Transverse colon (tissue), 4 donors: ENCODE data around the gene BRD3OS. TPM values are rescaled to one million over a fixed set of nuclear protein-coding genes. Genes with fewer than 3 reads are reported as not detected.

ENCODE experiments used
- DNase-seq: peaks from one replicate; pipeline ENCODE4 v3.0.0-alpha.2; 2019
- H3K27ac ChIP-seq, 4 donors: fragments of 200-600 bp; sonication (generic); 2 replicates each; pipeline ENCODE4 v1.5.1; 2016 to 2018; ENCODE audit warnings: inconsistent platforms in 4 of 4
- H3K27me3 ChIP-seq: fragments of 200-600 bp; sonication (generic); 2 replicates; pipeline ENCODE4 v1.5.1; 2017; ENCODE audit warnings: inconsistent platforms
- H3K36me3 ChIP-seq, 4 donors: fragments of 200-600 bp; sonication (generic); 2 replicates each; pipeline ENCODE4 v1.5.1; 2017 to 2019; ENCODE audit warnings: inconsistent platforms in 4 of 4
- H3K4me1 ChIP-seq, 4 donors: fragments of 200-600 bp; sonication (generic); 2 replicates each; pipeline ENCODE4 v1.5.1; 2017 to 2020; ENCODE audit warnings: inconsistent platforms in 4 of 4
- H3K4me3 ChIP-seq, 4 donors: fragments of 200-600 bp; sonication (generic); 1 replicate in 1 of 4; 2 replicates in 3 of 4; pipeline versions ENCODE4 v1.5.1 to v1.6.1; 2017 to 2019; ENCODE audit warnings: inconsistent platforms in 4 of 4
- H3K9me3 ChIP-seq, 2 donors: fragments of 200-600 bp; sonication (generic); 2 replicates each; pipeline ENCODE4 v1.5.1; 2017 to 2019; ENCODE audit warnings: inconsistent platforms in 2 of 2
- EP300 ChIP-seq: sonication (generic); formaldehyde crosslinking; IDR thresholded peaks from one replicate; pipeline ENCODE4 v1.6.1; 2017; ENCODE audit warnings: antibody characterized with exemption, low read depth
- POLR2A ChIP-seq: fragments of 450-650 bp; IDR thresholded peaks from one replicate; pipeline ENCODE4 v1.6.1; 2016; ENCODE audit warnings: antibody characterized with exemption, mild to moderate bottlenecking, moderate library complexity
- POLR2AphosphoS5 ChIP-seq, 3 donors: sonication (generic); formaldehyde crosslinking; IDR thresholded peaks; one replicate each; pipeline ENCODE4 v1.6.1; 2016; ENCODE audit warnings: antibody characterized with exemption in 3 of 3
- WGBS, 2 donors: methylation state at CpG; one replicate each; pipeline ENCODE4 v1.1.5; 2018; ENCODE audit warnings: low coverage in 1 of 2; 5-methylcytosine and 5-hydroxymethylcytosine counted together
- in situ Hi-C, 4 donors: fragments of 200-750 bp; cut with MboI; loops; one replicate each; pipeline versions ENCODE4 v1.15.0 to v1.15.1; 2017; ENCODE audit warnings: low sequenced_read_pairs in 3 of 4, low pct_ligation_motif_present in 1 of 4, low pct_unique_long_range_greater_than_20kb in 1 of 4
- intact Hi-C: fragments of 100-400 bp; cut with DNase I; formaldehyde crosslinking; loops from one replicate; pipeline ENCODE4 v1.15.1; 2023; ENCODE audit warnings: low total_unique reads
- total RNA-seq, 4 donors: library from RNA; depleted of rRNA; stranded (reverse); fragments of >200 nt; gene quantifications; one replicate each; pipeline ENCODE4 v1.1.0, GENCODE V29; 2016
- TF ChIP-seq, protein P1 (sequence below), 5 experiments: fragments of 200-600 bp in 3 of 5; fragments of 450-650 bp in 2 of 5; sonication (generic) in 3 of 5; IDR thresholded peaks; 1 replicate in 2 of 5; 2 replicates in 3 of 5; pipeline ENCODE4 v1.5.1; 2016 to 2017; ENCODE audit warnings: antibody characterized with exemption in 5 of 5, inconsistent platforms in 3 of 5, mild to moderate bottlenecking in 2 of 5, moderate library complexity in 1 of 5

BRD3OS gene
- total RNA-seq, 4 donors from 2014 or later, result 3.2 to 6.6 (median 4.4) TPM

DNA sequence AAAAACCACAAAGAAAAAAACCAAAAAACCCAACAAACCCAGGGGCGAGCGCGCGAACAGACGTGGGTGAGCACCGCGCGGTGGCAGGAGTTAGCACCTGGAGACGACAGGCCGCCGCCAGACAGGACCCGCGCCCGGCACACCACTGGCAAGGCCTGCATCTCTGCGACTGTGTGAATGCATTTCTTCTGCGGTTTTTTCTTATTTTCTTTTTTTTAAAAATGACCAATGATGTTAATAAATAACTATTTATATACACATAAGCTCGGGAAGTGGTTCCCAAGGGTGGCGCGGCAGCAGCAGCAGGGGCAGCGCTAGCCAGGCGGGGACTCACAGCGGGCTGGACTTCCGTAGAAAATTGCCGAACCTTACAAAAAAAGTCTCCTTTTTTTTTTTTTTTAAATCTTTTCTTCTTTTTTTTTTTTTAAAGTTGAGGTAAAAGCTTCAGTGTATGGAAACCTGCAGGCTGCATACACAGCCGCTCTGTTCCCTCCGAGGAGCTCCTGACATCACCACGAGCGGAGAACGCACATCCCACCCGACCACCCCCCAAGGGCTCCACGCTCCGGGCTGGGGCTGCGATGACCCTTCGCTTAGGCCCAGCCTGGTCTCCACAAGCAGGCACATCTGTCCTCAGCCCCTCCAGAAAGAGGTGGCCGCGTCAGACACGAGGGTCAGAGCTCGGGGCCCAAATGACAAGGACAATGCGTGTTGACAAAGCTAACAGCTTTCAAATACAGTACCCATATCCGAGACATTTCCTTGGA is 7.4 kb downstream of the BRD3OS start:
- no peak for DNase-seq
- 91 to 93% methylated on average over 23 to 40 of the region's 40 CpGs for WGBS, 2 donors
- TF ChIP-seq EP300 (no peak), POLR2A (no peak), POLR2AphosphoS5 (IDR thresholded peaks at IDR 0.05) (no peak)
- TF ChIP-seq, protein P1, sequence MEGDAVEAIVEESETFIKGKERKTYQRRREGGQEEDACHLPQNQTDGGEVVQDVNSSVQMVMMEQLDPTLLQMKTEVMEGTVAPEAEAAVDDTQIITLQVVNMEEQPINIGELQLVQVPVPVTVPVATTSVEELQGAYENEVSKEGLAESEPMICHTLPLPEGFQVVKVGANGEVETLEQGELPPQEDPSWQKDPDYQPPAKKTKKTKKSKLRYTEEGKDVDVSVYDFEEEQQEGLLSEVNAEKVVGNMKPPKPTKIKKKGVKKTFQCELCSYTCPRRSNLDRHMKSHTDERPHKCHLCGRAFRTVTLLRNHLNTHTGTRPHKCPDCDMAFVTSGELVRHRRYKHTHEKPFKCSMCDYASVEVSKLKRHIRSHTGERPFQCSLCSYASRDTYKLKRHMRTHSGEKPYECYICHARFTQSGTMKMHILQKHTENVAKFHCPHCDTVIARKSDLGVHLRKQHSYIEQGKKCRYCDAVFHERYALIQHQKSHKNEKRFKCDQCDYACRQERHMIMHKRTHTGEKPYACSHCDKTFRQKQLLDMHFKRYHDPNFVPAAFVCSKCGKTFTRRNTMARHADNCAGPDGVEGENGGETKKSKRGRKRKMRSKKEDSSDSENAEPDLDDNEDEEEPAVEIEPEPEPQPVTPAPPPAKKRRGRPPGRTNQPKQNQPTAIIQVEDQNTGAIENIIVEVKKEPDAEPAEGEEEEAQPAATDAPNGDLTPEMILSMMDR (IDR thresholded peaks at IDR 0.05), result no peak
- in situ Hi-C loops (no loop called here), intact Hi-C loops (no loop called here)
- Histone ChIP-seq H3K27me3 (no peaks in the 10 kb centered on the region), H3K4me1 (no peaks in the 10 kb centered on the region), H3K4me3 (no peak overlapping the region), H3K9me3 (no peaks in the 10 kb centered on the region), H3K36me3 (peaks cover 0 to 43% (median 15%) of the 10 kb centered on the region in 4 donors), H3K27ac (no peak overlapping the region)

DNA sequence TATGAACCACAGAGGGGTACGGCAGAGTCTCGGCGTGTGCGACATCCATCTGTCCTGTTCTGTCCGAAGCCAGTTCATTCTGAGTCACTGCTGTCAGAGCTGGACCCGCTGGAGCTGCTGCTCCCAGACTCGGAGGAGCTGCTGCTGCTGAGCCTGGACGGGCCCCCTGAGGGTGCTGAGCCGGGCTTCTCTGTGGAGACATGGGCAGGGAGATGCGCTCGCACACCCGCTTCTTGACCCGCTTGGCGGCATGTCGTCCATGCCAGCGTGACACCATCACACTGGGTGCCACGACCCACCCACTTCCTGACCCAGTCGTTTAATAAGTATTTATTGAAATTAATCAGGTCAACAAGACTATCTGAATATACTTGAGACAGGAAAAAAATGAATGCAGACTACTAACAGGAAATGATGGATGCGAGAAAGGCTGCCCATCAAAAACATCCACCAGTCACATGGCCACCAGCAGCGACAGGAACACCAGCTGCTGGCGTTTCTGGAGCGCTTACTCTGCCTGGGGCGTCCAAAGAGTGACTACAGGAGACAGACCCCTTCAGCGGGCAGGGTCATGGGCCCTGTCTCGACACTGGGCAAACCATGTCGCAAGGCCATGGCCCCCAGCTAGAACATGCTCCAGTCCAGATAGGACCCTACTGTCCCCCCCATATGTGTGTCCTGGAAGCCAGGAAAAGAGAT is 8.4 kb downstream of the BRD3OS start:
- H3K9me3 ChIP-seq, result no peaks in the 10 kb centered on the region
- peaks cover 0 to 43% (median 15%) of the 10 kb centered on the region in 4 donors for H3K36me3 ChIP-seq
- no peak for DNase-seq
- in situ Hi-C loops (no loop called here), intact Hi-C loops (no loop called here)
- 91 to 95% methylated on average over 12 to 26 of the region's 26 CpGs for WGBS, 2 donors
- no peak for TF ChIP-seq POLR2AphosphoS5 (IDR thresholded peaks at IDR 0.05)
- TF ChIP-seq EP300, result no peak
- TF ChIP-seq, protein P1 (IDR thresholded peaks at IDR 0.05), result no peak
- TF ChIP-seq POLR2A, result no peak
- H3K27ac ChIP-seq, result no peak overlapping the region
- no peak overlapping the region for H3K4me3 ChIP-seq
- no peaks in the 10 kb centered on the region for H3K27me3 ChIP-seq
- no peaks in the 10 kb centered on the region for H3K4me1 ChIP-seq

DNA sequence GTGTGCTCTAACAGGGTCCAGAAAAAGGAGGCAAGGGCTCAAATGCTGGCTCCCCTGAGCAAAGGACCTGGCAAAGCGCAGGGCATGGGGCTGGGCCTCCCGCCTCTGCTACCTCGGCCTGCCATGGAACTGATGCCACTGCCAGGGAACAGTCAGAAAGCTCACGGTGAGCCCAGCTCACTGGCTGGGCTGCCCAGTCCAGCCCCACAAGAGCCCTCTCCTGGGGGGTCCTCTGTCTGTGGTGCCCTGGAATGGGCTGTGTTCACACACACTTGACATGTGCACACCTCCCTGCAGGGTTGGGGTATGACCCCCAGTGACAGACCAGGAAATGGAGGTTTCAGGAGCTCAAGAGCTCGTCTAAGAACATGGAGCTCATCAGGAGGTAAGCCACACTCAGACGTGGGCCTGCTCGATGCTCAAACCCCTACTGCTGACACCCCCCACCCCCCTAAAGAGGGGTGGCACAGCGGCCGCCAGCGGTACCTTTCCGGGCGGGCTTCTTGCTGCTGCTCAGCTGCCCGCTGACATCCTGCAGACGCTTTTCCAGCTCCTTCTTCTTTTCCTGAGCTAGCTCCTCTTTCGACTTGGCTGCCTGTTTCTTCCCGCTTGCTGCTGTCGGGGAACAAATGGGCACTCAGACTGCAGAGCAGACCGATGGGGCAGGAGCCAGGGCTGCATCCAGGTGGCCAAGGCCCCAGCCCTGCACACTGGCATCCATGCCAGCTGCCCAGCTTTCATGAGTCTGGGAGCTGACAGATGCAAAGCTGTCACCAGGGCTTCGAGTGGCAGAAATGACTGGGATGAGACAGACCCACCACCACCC is 9.1 kb downstream of the BRD3OS start:
- Histone ChIP-seq H3K36me3 (peaks cover 0 to 45% (median 17%) of the 10 kb centered on the region in 4 donors), H3K9me3 (no peaks in the 10 kb centered on the region), H3K27ac (no peak overlapping the region), H3K27me3 (no peaks in the 10 kb centered on the region), H3K4me3 (no peak overlapping the region), H3K4me1 (no peaks in the 10 kb centered on the region)
- intact Hi-C loops (no loop called here), in situ Hi-C loops (no loop called here)
- WGBS, 2 donors, result 89% methylated on average over 19 of the region's 19 CpGs; no CpG with 5 or more reads in 1 of the 2 donors
- TF ChIP-seq POLR2AphosphoS5 (IDR thresholded peaks at IDR 0.05), result no peak
- TF ChIP-seq EP300, result no peak
- TF ChIP-seq POLR2A, result no peak
- TF ChIP-seq, protein P1 (IDR thresholded peaks at IDR 0.05), result no peak
- DNase-seq, result no peak
